GM13976 (cell line): ENCODE data around the gene TNKS1BP1.

ENCODE experiments used
- DNase-seq: peaks from one replicate; pipeline ENCODE4 v3.0.0; 2012; ENCODE audit warnings: low spot score
- in situ Hi-C: fragments of 300-500 bp; cut with MboI; formaldehyde crosslinking; loops from one replicate; pipeline ENCODE4 v1.12.0; 2022; ENCODE audit warnings: low sequenced_read_pairs, mixed read lengths, inconsistent platforms; ENCODE audit not compliant: unreplicated experiment
- TF ChIP-seq, protein P1 (sequence below): IDR thresholded peaks from 2 replicates; pipeline ENCODE4 v1.5.1; 2012; ENCODE audit warnings: borderline replicate concordance, mild to moderate bottlenecking; ENCODE audit not compliant: insufficient read depth; ENCODE audit errors: extremely low read depth, missing control alignments, control extremely low read depth

The TNKS1BP1 gene

DNA sequence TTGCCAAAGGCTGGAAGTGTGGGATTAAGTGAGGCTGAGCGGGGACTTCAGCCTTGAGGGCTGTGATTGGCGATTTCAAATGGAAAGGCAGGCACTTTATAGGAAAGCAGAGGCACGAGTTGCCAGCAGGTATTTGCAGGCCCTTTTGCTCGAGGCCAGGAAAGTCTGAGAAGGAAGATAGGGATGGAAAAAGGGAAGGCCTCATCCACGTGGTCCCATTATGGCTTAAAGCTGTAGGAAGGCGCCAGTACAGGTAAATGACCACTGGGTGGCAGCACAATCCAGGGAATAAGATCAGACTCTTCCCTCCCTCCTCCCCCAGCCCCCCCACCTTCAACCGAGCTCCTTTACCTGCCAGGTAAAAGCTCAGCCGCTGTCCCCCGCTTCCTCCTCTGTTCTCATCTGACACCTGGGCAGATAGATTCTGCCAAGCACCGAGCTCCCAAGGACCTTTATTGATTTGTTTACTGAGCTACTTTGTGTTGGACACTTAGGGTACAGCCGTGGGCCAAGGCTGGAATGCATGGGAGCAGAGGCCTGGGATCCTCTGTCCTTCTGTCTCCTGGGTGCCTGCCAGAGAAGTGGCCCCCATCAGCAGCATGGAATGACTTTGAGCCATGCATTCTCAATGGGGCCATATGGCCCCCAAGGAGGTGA, 20.9 kb upstream of the TNKS1BP1 start:
- TF ChIP-seq, protein P1, sequence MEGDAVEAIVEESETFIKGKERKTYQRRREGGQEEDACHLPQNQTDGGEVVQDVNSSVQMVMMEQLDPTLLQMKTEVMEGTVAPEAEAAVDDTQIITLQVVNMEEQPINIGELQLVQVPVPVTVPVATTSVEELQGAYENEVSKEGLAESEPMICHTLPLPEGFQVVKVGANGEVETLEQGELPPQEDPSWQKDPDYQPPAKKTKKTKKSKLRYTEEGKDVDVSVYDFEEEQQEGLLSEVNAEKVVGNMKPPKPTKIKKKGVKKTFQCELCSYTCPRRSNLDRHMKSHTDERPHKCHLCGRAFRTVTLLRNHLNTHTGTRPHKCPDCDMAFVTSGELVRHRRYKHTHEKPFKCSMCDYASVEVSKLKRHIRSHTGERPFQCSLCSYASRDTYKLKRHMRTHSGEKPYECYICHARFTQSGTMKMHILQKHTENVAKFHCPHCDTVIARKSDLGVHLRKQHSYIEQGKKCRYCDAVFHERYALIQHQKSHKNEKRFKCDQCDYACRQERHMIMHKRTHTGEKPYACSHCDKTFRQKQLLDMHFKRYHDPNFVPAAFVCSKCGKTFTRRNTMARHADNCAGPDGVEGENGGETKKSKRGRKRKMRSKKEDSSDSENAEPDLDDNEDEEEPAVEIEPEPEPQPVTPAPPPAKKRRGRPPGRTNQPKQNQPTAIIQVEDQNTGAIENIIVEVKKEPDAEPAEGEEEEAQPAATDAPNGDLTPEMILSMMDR: peak; percentile 73
- DNase-seq: peak; percentile 81
- in situ Hi-C loops: loop anchor here (10.0 kb wide), 1 partner anchor 179 kb away; no protein-coding TSS in a partner anchor

DNA sequence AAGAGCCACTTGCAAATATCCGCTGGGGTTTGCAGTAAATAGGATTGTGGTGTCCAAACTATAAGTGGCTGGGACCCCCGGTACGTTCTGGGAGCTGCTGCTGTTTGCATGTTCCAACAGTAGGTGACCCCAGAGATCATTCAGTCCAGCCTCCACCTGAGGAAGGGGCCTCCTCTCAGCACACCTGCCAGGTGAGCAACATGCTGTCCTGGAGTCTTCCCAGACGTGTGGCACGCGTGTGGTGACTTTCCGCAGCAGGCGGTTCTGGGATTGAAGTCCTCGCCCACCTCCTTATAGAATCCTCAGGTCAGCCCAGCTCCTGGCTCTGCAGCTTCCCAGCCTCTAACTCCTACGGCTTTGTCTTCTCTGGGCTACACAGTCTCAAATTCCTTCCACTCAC, 20.1 kb upstream of the TNKS1BP1 start:
- in situ Hi-C loops: loop anchor here (10.0 kb wide), 1 partner anchor 180 kb away; no protein-coding TSS in a partner anchor
- no peak for DNase-seq
- TF ChIP-seq, protein P1: no peak

DNA sequence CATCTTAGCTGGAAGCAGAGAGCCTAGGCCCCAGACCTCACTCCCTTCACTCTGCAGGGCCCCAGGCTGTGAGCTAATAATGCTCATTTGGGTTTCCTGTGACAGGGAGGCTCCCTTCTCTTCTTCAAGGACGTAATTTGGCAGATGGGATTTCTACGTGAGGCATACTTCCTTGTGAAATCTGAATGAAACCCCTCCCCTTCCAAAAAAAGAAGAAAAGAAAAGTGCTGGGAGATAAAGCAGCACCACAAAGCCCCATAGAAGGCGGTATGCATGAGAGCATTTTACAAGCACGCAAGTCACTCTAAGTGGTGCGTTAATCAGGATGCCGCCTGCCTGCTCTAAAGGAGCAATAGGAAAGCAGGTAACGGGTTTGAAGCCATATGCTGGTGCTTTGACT, 19.1 kb upstream of the TNKS1BP1 start:
- no peak for DNase-seq
- TF ChIP-seq, protein P1: no peak
- in situ Hi-C loops: loop anchor here (10.0 kb wide), 1 partner anchor 181 kb away; no protein-coding TSS in a partner anchor

DNA sequence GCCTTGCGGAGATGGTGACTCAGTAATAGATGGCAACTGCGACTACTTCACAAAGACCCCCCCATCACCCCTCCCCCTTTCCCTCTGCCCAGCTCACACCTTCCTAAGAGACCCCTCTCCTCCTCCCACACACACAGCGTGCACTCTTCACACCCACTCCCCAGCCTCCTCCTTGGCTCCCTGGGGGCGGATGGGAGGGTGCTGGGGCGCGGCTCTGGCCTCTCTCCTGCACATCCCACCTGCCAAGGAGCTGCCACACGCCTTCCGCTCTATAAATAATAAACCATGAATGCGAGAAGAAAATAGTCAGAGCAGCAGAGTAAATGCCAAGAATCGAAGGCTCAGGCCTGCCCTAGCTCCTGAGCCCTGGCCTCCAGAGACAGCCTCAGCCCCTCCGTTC, 17.9 kb upstream of the TNKS1BP1 start:
- in situ Hi-C loops: loop anchor here (10.0 kb wide), 1 partner anchor 182 kb away; no protein-coding TSS in a partner anchor
- TF ChIP-seq, protein P1: no peak
- no peak for DNase-seq

DNA sequence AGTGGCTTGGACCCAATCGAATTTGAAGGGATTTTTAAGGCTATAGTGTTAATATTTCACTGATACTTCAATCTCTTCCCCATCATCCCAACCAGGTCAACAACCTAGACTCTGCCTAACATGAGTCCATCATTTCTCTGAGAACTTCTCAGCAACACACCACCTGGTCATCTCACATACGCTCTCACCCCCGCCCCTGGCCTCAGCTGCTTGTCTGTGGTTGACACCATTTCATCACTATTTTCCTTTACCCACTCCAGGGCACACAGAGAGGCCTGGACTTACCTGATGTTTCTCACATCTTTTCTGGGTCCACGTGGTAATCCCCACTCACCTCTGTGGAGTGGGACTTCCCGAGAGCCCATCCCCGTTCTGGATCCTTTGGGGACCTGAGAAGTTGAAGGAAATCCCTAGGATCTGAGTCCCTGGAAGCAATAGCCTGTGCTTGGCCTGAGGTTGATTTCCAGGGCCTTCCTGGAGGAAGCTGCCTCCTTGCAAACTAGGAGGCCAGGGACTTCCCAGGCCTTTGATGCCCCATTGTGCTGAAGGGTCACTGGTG, 16.6 kb upstream of the TNKS1BP1 start:
- TF ChIP-seq, protein P1: no peak
- in situ Hi-C loops: loop anchor here (10.0 kb wide), 1 partner anchor 183 kb away; no protein-coding TSS in a partner anchor
- DNase-seq: no peak

DNA sequence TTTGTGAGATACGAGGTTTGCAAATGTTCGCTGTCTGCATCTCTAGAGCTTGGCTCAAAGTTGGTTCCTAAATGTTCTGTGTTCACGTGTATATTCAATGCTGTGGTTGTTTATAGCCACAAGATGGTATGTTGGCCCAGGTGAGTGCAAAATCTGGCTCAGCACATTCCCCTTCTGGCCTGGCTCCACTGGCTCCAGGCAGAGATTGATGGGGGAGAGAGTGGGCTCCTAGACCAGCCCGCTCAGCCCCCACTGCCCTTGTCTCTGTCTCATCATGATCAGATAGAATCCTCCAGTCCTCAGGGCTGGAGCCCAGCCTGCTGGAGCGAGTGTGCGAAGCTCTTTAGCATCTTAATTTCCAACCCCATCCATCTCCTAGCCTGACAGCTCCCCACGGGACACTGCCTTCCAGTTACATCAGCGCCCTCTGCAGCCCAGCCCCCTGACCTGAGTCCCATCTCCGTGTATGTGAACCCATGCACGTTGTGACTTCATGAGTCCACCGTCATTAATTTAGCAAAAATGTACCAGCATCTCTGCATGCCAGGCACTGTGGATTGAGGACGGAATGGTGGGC, 15.4 kb upstream of the TNKS1BP1 start:
- TF ChIP-seq, protein P1: no peak
- in situ Hi-C loops: loop anchor here (10.0 kb wide), 1 partner anchor 185 kb away; no protein-coding TSS in a partner anchor
- DNase-seq: no peak
